ENCODE data around the gene SLAMF7.
A peak's percentile ranks its signal among the peaks of the same experiment; 100 is the strongest.

SLAMF7 gene

DNA sequence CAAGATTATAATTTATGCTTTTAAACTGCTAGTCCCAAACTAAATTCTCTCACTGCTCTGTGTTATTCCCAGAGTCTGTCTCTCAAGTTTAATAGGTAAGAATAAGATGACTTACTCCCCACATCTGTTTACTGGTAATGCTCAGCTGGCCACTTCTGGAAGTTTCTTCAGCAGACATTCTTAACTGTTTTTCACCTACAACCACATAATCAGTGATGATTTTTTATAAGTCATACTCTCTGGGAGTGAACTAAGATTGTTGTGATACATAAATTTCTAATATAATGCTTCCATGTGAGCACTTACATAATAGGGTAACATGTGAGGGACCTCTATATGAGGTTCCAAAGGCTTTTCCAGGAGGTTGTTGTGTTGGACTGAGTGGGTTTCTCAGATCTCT lies 8.7 kb downstream of the SLAMF7 start:
- no peak for DNase-seq

GRCh38 chr1:160748181-160748877 lies 9.3 kb downstream of the SLAMF7 start:
- no peak for DNase-seq

DNA sequence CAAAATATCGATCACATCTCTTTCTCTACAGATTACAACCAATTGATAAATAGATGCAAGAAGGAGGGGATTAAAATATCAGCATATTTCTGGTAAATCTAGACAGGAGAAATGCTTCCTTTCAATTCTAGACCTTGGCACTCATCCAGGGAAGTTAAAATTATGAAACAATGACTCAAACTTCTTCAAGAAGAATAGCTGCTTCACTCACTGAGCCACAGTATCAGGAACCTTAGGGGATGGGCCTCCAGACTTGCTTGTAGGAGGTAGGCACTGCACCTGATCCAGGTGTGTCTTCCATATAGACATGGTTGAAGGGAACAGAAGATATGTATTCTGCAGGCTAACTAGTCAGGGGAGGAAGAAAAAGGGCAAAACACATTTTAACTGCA lies 9.8 kb downstream of the SLAMF7 start:
- DNase-seq, result peak; percentile 50 to 56

DNA sequence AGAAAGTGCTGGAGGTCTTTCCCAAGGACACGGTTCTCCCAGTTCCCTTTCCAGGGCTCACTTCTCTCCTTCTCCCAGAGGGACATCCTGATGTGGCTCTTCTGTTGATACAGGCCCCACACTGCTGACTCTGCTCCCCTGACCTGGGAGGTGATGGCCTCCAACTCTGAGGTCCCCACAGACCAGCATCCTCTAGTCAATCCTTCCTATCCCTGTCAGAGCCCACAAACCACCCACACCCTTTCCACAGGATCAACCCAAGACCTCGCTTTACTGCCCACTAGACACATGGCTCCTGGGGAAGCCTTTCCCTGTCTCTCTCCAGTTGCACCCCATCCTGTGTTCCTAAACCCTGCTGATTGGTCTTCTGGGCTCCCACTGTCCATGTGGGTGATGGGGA lies 11.6 kb downstream of the SLAMF7 start:
- DNase-seq, result no peak

DNA sequence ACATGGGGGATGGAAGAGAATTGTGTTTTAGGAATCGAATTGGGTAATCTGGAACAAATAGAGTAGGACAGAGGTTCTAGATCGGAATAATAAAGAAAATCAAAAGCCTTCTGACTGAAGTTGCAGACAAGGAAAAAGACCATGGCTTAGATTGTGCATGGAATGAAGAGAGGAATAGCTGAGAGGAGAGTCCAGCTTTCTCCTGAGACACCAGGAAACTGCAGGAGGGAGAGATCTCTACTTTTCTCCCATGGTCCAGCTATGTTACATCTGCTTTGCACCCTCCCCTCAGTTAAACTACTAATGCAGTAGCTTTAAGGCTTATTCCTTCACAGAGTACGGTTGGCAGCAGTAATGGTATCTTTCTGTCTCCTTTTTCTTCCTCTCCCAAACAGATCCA lies 13.4 kb downstream of the SLAMF7 start:
- DNase-seq, result no peak

- DNase-seq, result no peak
Observed at GRCh38 chr1:160752924-160753323, 13.9 kb downstream of the SLAMF7 start.

- no peak for DNase-seq
Observed at GRCh38 chr1:160753594-160753993, 14.5 kb downstream of the SLAMF7 start.

DNA sequence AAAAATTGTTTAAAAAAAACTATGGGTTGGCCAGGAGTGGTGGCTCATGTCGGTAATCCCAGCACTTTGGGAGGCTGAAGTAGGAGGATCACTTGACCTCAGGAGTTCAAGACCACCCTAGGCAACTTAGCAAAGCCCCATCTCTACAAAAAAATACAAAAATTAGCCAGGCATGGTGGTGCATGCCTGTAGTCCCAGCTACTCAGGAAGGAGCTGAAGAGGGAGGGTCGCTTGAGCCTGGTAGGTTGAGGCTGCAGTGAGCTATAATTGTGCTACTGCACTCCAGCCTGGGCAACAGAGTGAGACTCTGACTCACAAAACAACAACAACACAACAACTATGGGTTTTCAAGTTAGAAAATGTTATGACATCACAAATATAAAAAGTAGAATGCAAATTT lies 16.4 kb downstream of the SLAMF7 start:
- no peak for DNase-seq

GRCh38 chr1:160755911-160756848 lies 17.1 kb downstream of the SLAMF7 start:
- DNase-seq, result no peak

DNA sequence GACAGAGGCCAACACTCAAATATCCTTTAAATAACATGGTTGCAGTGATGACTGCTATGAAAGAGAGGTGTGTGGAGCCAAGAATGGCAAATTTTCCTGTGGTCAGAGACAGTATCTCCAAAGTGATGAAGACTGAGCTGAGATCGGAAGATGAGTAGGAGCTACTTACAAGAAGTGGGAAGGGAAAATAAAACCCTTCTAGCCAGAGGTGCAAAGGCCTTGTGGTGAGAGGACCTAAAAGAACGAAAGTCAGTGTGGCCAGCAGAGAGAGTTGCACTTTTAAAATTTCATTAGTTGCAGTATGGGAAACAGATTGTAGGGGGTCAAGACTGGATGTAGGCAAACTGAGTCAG lies 17.8 kb downstream of the SLAMF7 start:
- no peak for DNase-seq

DNA sequence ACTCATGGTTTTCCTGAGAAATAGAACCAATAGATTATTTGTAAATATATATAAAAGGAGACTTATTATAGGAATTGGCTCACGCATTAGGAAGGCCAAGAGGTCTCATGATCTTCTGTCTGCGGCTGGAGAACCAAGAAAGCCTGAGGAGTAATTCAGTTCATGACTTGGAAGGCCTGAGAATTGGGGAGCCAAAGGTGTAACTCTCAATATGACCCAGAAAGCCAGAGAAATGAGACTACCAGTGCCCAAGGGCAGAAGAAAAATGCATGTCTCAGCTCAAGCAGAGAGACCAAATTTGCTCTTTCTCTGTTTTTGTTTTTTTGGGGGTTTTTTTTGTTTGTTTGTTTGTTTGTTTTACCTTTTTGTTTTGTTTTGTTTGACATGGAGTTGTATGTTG lies 19.5 kb downstream of the SLAMF7 start:
- DNase-seq, result no peak

GRCh38 chr1:160759740-160760139 lies 20.7 kb downstream of the SLAMF7 start:
- no peak for DNase-seq

- no peak for DNase-seq
Observed at GRCh38 chr1:160761046-160761445, 22.0 kb downstream of the SLAMF7 start.

DNA sequence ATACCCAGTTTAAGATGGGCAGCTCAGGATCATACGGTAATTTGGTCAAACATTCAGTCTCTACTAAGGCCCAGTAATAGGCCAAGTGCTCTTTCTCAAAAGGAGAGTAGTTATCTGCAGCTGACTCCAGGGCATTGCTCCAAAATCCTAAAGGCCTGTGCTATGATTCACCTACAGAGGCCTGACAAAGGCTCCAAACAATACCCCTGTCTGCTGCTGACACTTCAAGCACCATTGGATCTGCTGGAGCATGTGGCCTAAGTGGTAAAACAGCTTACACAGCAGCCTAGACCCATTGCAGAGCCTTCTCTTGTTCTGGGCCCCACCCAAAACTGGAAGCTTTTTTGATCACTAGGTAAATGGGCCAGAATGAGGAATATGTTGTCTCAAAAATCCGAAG lies 22.8 kb downstream of the SLAMF7 start:
- DNase-seq, result no peak

GRCh38 chr1:160763993-160764392 lies 24.9 kb downstream of the SLAMF7 start:
- DNase-seq, result no peak

- DNase-seq, result no peak
Observed at GRCh38 chr1:160767395-160768294, 28.6 kb downstream of the SLAMF7 start.

DNA sequence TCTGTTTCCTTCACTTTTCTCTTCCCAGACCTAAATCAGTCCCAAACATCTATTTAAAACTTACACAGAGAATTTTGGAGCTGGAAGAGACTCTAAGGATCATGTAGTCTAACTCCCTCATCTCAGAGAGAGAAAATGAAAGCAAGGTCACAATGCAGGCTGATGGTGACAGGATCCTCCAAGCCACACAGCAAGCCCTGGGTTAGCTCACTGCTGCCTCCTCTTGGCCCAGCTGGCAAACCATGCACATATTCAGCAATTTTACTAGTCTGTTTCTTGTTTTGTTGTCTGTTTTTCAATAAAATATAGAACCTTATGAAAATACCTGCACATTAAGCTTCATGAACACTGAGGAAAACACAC lies 29.2 kb downstream of the SLAMF7 start:
- peak; percentile 75 to 76 for DNase-seq

DNA sequence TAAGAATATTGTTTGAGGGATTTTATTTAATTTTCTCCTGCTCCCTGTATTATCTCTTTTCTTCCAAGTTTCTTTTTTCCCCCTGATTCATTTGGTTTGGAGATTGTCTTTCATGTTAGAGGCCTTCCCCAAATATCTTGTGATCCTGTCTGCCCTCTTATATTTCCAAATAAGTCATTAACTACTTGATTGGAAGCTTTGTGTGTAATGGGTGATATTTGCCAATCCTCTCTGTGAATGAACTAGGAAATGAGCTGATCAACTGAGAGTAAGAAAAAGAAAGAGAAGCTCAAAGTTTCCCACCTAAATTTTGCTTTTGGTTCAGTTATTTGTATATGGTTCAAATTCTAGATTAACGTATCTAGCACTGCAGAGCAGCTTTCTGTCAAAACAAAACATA lies 33.3 kb downstream of the SLAMF7 start:
- no peak for DNase-seq

- DNase-seq, result no peak
Observed at GRCh38 chr1:160773093-160773492, 34.0 kb downstream of the SLAMF7 start.

GRCh38 chr1:160774886-160775719 lies 36.1 kb downstream of the SLAMF7 start:
- no peak for DNase-seq

DNA sequence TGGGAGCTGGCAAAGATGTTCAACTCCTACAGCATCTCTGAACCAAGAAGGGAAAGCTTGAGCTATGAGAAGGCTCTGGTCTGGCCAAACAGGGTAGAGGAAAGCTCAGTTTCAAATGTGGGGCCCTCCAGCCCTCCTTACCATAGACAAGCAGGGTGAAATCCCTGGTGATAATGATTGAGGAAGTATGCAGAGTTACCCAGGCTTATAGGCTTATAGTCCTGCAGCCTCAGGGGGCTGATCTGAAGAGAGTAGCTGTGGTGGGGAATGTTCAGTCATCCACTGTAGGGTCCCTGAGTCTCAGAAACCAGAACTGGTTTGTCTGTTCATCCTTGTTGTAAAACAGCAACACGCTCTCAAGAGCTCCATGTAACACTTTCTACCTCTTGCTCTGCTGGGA lies 37.1 kb downstream of the SLAMF7 start:
- DNase-seq, result no peak

GRCh38 chr1:160777486-160778089 lies 38.5 kb downstream of the SLAMF7 start:
- peak; percentile 26 to 33 for DNase-seq

Measured in AML-193 (cell line).